Mesodermal cell (in vitro differentiated cells): ENCODE measurements around the gene TRIM4.
A peak's percentile ranks its signal among the peaks of the same experiment; 100 is the strongest.
"Not testable (repeated sequence)": the region's sequence is repeated elsewhere in the genome, so short reads cannot be mapped to it uniquely, and the experiment has no call there.

Source experiments
- H3K27ac ChIP-seq: 2 replicates; pipeline ENCODE4 v1.7.0; 2013; ENCODE audit warnings: mild to moderate bottlenecking, low read depth, low read length, moderate library complexity; ENCODE audit not compliant: severe bottlenecking
- H3K36me3 ChIP-seq: 2 replicates; pipeline ENCODE4 v1.7.1; 2013; ENCODE audit warnings: mild to moderate bottlenecking, low read length, moderate library complexity; ENCODE audit not compliant: control insufficient read depth, insufficient read depth
- H3K4me1 ChIP-seq: one replicate; pipeline ENCODE4 v1.7.1; 2013; ENCODE audit warnings: mild to moderate bottlenecking, low read length; ENCODE audit not compliant: insufficient read depth, control insufficient read depth, poor library complexity, severe bottlenecking
- H3K4me3 ChIP-seq: 2 replicates; pipeline ENCODE4 v1.7.0; 2013; ENCODE audit warnings: low read length, control low read depth, mild to moderate bottlenecking; ENCODE audit not compliant: insufficient read depth, poor library complexity, severe bottlenecking; ENCODE audit errors: extremely low read depth
- H3K9me3 ChIP-seq: 2 replicates; pipeline ENCODE4 v1.7.1; 2013; ENCODE audit warnings: mild to moderate bottlenecking, low read length, moderate library complexity; ENCODE audit not compliant: control insufficient read depth
- WGBS, 2 experiments: methylation state at CpG; one replicate each; pipeline ENCODE4 v1.1.5; 2013; ENCODE audit warnings: missing lambda C conversion rate in 2 of 2; ENCODE audit not compliant: insufficient coverage in 2 of 2; 5-methylcytosine and 5-hydroxymethylcytosine counted together

The TRIM4 gene

GRCh38 chr7:99919814-99920112 is 433 bp upstream of the TRIM4 start:
- H3K36me3 ChIP-seq = no peaks in the 10 kb centered on the region
- peak overlapping the region; percentile 48 for H3K27ac ChIP-seq
- peaks cover 19% of the 10 kb centered on the region for H3K9me3 ChIP-seq
- H3K4me1 ChIP-seq = no peaks in the 10 kb centered on the region
- WGBS, 2 experiments = 86 to 90% methylated on average over 2 to 4 of the region's 4 CpGs
- peak overlapping the region; percentile 70 for H3K4me3 ChIP-seq

- Histone ChIP-seq H3K27ac (no peak overlapping the region), H3K4me3 (no peak overlapping the region), H3K4me1 (no peaks in the 10 kb centered on the region), H3K9me3 (no peaks in the 10 kb centered on the region), H3K36me3 (peaks cover 48% of the 10 kb centered on the region)
- 100% methylated on average over 1 of the region's 2 CpGs; no CpG with 5 or more reads in 1 of the 2 experiments for WGBS, 2 experiments
Measured at GRCh38 chr7:99910976-99911375, 8.4 kb downstream of the TRIM4 start.

- no peak overlapping the region for H3K27ac ChIP-seq
- WGBS, 2 experiments = 94% methylated on average over 10 of the region's 10 CpGs
Measured at GRCh38 chr7:99901581-99901980, 17.7 kb downstream of the TRIM4 start.

GRCh38 chr7:99899830-99900519 is 19.4 kb downstream of the TRIM4 start:
- Histone ChIP-seq H3K4me1 (no peaks in the 10 kb centered on the region), H3K36me3 (peaks cover 43% of the 10 kb centered on the region), H3K27ac (no peak overlapping the region), H3K9me3 (no peaks in the 10 kb centered on the region), H3K4me3 (no peak overlapping the region)
- WGBS, 2 experiments = 87 to 100% methylated on average over 2 of the region's 6 CpGs

More at GRCh38 chr7:99901581-99901980, 17.7 kb downstream of the TRIM4 start:
- H3K4me3 ChIP-seq = no peak overlapping the region
- H3K9me3 ChIP-seq = no peaks in the 10 kb centered on the region
- no peaks in the 10 kb centered on the region for H3K4me1 ChIP-seq
- H3K36me3 ChIP-seq = peaks cover 59% of the 10 kb centered on the region

GRCh38 chr7:99898836-99899235 is 20.5 kb downstream of the TRIM4 start:
- Histone ChIP-seq H3K36me3 (peaks cover 39% of the 10 kb centered on the region), H3K9me3 (no peaks in the 10 kb centered on the region), H3K27ac (no peak overlapping the region), H3K4me1 (no peaks in the 10 kb centered on the region), H3K4me3 (no peak overlapping the region)
- WGBS, 2 experiments = 92 to 100% methylated on average over 2 of the region's 3 CpGs

GRCh38 chr7:99898023-99898357 is 21.3 kb downstream of the TRIM4 start:
- no peaks in the 10 kb centered on the region for H3K4me1 ChIP-seq
- H3K4me3 ChIP-seq = no peak overlapping the region
- H3K27ac ChIP-seq = no peak overlapping the region
- H3K9me3 ChIP-seq = no peaks in the 10 kb centered on the region
- WGBS, 2 experiments = 80% methylated on average over 1 of the region's 2 CpGs; no CpG with 5 or more reads in 1 of the 2 experiments
- peaks cover 30% of the 10 kb centered on the region for H3K36me3 ChIP-seq

- peaks cover 25% of the 10 kb centered on the region for H3K36me3 ChIP-seq
- no peaks in the 10 kb centered on the region for H3K4me1 ChIP-seq
- no peaks in the 10 kb centered on the region for H3K9me3 ChIP-seq
- no peak overlapping the region for H3K4me3 ChIP-seq
- no peak overlapping the region for H3K27ac ChIP-seq
- WGBS, 2 experiments = 93 to 97% methylated on average over 2 to 3 of the region's 6 CpGs
Measured at GRCh38 chr7:99897322-99898022, 21.9 kb downstream of the TRIM4 start.

DNA sequence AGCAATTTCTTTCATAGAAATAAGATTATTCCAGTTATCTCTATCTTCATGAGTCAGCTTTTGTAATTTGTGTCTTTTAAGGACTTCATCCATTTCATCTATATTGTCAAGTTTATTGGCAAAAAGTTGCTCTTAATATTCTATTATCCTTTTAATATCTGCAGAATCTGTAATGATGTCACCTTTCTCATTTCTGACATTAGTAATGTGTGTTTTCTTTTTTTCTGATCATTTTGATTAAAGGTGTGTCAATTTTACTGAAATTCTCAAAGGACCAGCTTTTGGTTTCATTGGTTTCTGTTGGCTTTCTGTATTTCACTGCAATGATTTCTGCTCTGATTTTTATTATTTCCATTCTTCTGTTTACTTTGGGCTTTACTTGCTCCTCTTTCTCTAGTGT is 24.6 kb downstream of the TRIM4 start:
- Histone ChIP-seq H3K4me1 (no peaks in the 10 kb centered on the region), H3K4me3 (no peak overlapping the region), H3K36me3 (peaks cover 14% of the 10 kb centered on the region), H3K27ac (no peak overlapping the region), H3K9me3 (peaks cover 3% of the 10 kb centered on the region)

GRCh38 chr7:99893280-99893679 is 26.1 kb downstream of the TRIM4 start:
- Histone ChIP-seq H3K36me3 (peaks cover 18% of the 10 kb centered on the region), H3K4me1 (no peaks in the 10 kb centered on the region), H3K4me3 (no peak overlapping the region), H3K9me3 (peaks cover 8% of the 10 kb centered on the region), H3K27ac (no peak overlapping the region)
- 78 to 86% methylated on average over 4 to 5 of the region's 5 CpGs for WGBS, 2 experiments

GRCh38 chr7:99890348-99890747 is 29.0 kb downstream of the TRIM4 start:
- H3K36me3 ChIP-seq = peaks cover 18% of the 10 kb centered on the region
- H3K27ac ChIP-seq, H3K9me3 ChIP-seq, H3K4me1 ChIP-seq, H3K4me3 ChIP-seq: not testable (repeated sequence)
- 60% methylated on average over 1 of the region's 2 CpGs; no CpG with 5 or more reads in 1 of the 2 experiments for WGBS, 2 experiments

DNA sequence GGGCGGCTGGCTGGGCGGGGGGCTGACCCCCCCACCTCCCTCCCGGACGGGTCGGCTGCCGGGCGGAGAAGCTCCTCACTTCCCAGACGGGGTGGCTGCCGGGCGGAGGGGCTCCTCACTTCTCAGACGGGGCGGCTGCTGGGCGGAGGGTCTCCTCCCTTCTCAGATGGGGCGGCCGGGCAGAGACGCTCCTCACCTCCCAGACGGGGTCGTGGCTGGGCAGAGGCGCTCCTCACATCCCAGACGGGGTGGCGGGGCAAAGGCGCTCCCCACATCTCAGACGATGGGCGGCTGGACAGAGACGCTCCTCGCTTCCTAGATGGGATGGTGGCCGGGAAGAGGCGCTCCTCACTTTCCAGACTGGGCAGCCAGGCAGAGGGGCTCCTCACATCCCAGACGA is 31.0 kb downstream of the TRIM4 start:
- peaks cover 18% of the 10 kb centered on the region for H3K36me3 ChIP-seq
- not testable (repeated sequence) for H3K4me1 ChIP-seq, H3K9me3 ChIP-seq, H3K4me3 ChIP-seq, H3K27ac ChIP-seq
- WGBS, 2 experiments = 87% methylated on average over 5 of the region's 29 CpGs; no CpG with 5 or more reads in 1 of the 2 experiments
